HL-60/S4 (cell line): ENCODE results near the gene STRA8.
"Not testable (repeated sequence)": the region's sequence is repeated elsewhere in the genome, so short reads cannot be mapped to it uniquely, and the experiment has no call there.

Experiments used
- in situ Hi-C: fragments of 300-500 bp; cut with MboI; formaldehyde crosslinking; loops from 2 replicates; pipeline ENCODE4 v1.14.3; 2022; ENCODE audit warnings: low sequenced_read_pairs

Gene STRA8

GRCh38 chr7:135204876-135205275 is 28.8 kb upstream of the STRA8 start:
- in situ Hi-C loops: no loop called here

DNA sequence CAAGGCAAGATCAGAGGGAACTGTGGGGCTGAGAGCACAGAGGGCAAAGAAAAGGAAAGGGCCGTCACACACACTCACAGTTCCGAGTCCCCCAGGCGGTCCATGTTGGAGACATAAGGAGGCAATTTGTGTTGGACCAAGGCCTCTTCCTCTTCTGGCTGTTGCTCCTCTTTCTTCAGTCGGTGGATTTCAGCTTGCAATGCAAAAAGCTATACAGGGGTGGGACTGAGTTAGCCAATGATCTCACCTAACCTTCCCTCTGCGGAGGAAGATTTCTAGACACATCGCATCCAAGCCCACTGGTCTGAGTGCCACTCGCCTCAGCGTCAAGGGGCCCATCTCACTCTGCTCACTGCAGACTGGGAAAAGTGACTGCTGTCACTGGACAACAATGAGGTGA is 27.8 kb upstream of the STRA8 start:
- in situ Hi-C loops: no loop called here

GRCh38 chr7:135206941-135207391 is 26.7 kb upstream of the STRA8 start:
- in situ Hi-C loops: no loop called here

GRCh38 chr7:135207406-135208101 is 26.1 kb upstream of the STRA8 start:
- in situ Hi-C loops: no loop called here

DNA sequence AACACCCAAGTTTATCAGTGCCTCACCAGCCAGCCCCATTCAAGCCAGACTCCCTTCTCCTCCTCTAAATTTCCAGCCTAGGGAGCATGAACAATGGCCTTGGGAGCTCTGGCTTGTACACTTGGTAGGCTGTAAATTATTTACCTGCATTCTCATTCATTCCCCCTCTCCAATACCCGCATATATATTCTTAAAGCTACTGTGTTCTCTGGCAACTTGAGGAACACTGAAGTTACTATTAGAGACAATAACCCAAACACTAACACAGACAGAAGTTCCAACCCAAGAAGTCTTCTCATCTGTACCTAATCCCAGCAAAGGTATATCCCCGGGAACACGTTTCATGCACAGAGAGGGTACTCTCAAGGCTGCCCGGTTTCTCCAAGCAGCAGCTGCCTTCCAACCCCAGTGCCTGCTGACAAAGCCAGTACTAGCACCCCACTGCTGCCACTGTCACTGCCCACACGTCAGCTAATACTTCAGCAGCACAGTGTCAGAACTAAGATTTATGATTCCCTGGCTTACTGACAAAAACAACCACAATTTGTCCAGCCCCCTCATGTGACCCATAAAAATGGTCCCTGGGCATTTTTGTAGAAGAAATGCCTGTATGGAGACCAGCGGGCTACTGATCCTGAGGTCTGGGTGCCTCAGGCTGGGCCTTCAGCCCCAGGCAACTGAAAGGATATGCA is 25.4 kb upstream of the STRA8 start:
- in situ Hi-C loops: no loop called here

DNA sequence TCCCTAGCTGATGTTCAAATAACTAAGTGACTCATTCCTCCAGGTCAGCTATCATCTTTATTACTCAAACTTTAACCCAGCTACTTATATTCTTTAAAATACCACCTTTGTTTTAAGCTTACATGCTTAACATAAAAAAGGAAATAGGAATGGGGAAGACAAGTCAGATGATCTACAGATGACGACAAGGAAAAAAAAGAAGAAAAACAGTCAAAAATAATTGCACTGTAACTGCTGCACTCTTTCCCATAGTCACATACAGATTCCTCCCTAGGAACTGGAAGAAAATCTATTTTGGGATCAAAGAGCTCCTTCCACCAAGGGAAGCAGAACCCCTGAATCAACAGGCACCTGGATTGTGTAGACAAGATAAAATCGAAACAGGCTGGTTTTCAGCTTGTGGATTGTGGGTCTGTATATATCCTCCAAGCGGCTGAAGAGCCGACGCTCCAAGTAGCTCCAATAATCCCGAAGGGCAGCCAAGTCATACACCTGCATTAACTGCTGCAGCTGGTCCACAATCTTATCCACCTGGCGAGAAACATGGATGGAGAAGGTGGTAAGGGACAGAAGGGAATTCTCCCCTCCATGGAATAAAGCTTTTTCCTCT is 24.3 kb upstream of the STRA8 start:
- in situ Hi-C loops: no loop called here

DNA sequence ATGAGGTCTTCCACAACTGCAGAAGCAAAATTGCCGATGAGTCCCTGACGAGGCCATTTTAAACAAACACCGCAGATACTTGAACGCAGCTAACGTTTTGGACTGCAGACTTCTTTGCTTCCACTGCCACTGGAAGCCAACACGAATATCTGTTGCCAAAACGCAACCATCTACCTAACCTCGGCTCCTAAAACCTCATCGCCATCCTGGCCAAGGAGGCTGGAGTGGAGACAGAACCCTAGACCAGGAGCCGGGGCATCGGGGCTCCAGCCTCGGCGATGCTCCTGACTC is 22.8 kb upstream of the STRA8 start:
- in situ Hi-C loops: no loop called here

DNA sequence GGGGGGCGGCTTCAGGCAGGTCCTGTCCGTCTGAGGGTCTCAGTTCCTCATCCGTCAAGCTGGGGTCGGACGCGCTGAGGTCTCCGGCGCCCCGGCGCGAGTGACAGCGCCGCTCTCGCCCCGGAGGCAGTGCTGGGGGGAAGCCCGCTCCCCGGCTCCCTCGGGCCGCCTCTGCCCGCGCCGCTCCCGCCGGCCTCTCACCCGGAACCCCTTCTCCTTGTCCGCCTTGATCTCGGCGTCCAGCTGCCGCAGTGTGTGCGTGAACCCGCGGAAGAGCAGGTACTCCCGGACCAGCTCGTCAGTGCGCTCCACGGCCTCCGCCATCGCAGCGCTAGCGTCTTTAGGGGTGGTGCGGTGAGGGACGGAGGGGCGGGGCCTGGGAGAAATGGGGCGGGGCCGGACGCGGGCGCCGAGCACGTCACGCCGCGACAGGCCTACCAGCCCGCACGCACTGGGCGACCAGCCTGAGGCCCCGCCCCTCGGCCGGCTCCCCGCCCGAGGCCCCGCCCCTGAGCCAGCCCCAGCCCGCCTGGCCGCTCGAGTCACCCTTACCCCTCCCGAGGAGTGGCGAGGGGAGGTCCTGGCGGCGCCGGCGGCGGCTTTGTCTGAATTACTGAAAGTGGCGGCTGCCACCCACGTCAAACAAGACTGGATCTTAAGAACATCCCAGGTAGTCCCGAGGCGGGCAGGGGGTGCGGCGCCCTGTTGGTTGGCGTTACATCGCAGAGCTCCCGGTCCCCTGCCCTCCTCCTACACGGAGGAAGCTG is 22.3 kb upstream of the STRA8 start, which contains the start of gene WDR91:
Gene WDR91 (minus strand): TSS at position 348 of the 767 bp plus-strand sequence. CDS start 24 bp downstream, at position 324.
- in situ Hi-C loops: no loop called here

GRCh38 chr7:135211946-135212685 is 21.5 kb upstream of the STRA8 start:
- in situ Hi-C loops: not testable (repeated sequence)

DNA sequence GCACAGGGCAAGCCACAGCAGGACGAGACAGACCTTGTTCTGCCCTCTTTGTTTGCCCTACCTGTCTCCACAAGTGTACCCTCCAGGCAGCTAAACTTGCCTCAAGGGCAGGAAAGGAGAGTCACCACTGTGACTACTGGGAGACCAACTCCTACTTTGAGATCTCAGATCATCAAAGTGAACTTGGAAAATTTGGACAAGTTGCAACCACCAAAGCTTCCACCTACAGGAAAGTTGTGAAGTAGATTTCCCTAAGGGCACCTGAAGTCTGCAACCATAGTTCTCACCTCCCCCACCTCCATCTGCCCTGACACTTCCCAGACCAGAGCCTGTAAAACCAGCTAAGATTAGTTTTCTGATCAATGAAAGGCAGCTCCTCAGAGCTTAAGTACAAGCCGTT is 19.8 kb upstream of the STRA8 start:
- in situ Hi-C loops: no loop called here

GRCh38 chr7:135215180-135215579 is 18.5 kb upstream of the STRA8 start:
- in situ Hi-C loops: no loop called here

DNA sequence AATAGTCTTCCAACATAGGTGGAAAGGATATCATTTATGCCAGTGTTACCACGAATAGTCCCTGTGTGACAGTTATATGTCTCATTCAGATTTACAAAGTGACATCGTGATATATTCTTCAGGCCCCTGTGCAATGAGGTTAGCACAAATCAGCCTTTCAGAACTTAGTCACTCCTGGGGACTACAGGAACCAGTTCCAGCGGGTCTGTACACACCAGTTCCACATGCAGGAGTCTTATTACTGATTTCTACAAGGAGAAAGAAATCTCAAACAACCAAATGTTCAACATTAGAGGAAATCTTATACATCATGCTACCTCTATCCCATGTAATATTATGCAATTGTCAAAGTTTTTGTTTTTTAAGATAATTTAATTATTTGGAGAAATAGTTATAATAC is 17.9 kb upstream of the STRA8 start:
- in situ Hi-C loops: no loop called here

GRCh38 chr7:135217645-135218509 is 15.8 kb upstream of the STRA8 start:
- in situ Hi-C loops: no loop called here

- in situ Hi-C loops: no loop called here
Measured at GRCh38 chr7:135224027-135224426, 9.6 kb upstream of the STRA8 start.

DNA sequence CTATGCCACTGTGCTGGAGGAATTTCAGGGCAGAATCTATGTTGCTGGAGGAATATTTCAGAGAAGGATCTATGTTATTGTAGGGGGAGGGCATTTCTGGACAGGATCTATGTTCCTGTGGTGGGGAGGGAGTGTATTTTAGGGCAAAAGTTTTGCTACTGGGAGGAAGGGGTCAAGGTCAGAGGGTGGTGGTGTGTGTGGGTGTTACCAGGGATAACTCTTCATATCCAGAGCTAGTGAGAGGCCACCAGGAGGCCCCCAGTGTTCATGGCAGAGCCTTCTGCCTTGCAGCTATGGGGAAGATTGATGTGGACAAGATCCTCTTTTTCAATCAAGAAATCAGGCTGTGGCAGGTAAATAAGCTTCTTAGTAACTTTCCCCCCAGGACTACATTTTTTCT is 2.0 kb upstream of the STRA8 start:
- in situ Hi-C loops: no loop called here

GRCh38 chr7:135232087-135232486 is 1.6 kb upstream of the STRA8 start:
- in situ Hi-C loops: no loop called here

DNA sequence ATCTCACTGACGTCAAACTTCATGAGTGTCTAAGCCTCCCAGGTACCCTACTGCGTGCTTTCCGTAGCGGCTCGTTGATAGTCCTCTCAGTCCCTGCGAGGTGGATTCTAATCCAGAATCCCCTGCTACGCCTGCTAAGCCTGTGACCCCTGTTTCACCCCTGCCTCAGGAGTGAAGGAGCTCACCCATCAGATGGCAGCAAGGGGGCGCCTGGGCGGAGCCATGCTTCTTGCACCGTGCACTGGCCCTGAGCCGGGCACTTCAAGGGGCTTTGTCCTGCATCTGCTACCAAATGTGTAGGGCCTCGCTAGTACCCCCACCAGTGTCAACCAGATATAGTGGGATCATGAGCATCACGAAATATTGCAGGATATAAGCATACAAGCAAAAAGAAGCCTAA is 918 bp upstream of the STRA8 start:
- in situ Hi-C loops: no loop called here

- in situ Hi-C loops: not testable (repeated sequence)
Measured at GRCh38 chr7:135234095-135234494, 457 bp downstream of the STRA8 start.

DNA sequence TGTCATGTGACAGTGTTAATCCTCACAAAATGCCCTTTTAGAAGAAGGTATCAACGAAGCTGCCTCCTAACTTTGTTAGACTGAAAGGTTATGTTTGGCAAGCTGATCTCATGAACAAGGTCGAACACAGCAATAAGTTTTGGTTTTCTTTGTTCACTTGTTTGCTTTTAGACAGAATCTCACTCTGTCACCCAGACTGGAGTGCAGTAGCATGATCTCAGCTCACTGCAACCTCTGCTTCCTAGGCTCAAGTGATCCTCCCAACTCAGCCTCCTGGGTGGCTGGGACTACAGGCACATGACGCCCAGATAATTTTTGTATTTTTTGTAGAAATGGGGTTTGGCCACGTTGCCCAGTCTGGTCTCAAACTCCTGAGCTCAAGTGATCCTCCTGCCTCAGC is 1.1 kb downstream of the STRA8 start:
- in situ Hi-C loops: no loop called here

- in situ Hi-C loops: no loop called here
Measured at GRCh38 chr7:135235841-135236240, 2.2 kb downstream of the STRA8 start.
